Hematopoietic multipotent progenitor cell treated with erythropoietin and hydrocortisone succinate and interleukin-3 and kit ligand, for 17 days (in vitro differentiated cells): ENCODE results near the gene DOHH.
"Not testable (repeated sequence)": the region's sequence is repeated elsewhere in the genome, so short reads cannot be mapped to it uniquely, and the experiment has no call there.

ENCODE experiments used
- DNase-seq: peaks from one replicate; pipeline ENCODE4 v3.0.0-alpha.2; 2015; ENCODE audit warnings: low spot score

The DOHH gene

DNA sequence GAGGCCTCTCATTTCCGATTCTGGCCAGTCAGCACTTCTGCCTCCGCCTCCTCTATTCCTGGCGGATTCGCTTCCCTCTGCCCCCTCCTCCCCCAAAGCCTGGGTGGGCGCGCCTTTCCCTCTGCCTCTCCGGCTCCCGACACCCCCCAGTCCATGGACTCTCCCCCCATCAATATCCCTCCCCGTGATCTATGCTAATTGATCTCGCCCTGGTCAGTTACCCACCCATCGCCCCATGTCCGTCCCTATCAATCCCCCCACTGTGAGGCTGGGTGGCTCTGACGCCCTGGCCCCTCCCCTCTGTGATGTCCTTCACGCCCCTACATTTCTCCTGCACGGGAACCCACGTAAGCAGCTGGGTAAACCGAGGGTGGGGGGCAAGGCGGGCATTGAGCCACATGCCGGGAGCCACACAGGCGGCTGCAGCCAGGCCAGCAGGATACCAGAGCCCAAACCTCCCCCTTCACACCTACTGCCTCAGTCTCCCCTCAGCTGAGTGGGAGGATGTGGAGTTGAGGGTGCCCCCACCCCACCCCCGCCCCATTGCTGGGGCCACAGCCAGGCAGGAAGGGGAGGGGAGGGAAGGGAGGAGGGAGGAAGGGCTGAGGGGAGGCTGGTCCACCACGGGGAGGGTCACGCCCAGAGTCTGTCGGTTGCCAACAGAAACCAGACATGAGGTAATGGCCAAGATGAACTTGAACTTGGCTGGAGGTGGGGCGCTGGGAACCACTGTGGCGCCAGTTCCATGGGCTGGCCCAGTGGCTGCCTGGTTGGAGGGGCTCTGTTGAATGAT is 41.2 kb downstream of the DOHH start:
- no peak for DNase-seq

GRCh38 chr19:3458229-3459088 is 42.0 kb downstream of the DOHH start:
- no peak for DNase-seq

GRCh38 chr19:3457528-3458228 is 42.8 kb downstream of the DOHH start:
- DNase-seq, result no peak

- DNase-seq, result no peak
Measured at GRCh38 chr19:3456925-3457527, 43.4 kb downstream of the DOHH start.

GRCh38 chr19:3455960-3456601 is 44.4 kb downstream of the DOHH start:
- DNase-seq, result no peak

DNA sequence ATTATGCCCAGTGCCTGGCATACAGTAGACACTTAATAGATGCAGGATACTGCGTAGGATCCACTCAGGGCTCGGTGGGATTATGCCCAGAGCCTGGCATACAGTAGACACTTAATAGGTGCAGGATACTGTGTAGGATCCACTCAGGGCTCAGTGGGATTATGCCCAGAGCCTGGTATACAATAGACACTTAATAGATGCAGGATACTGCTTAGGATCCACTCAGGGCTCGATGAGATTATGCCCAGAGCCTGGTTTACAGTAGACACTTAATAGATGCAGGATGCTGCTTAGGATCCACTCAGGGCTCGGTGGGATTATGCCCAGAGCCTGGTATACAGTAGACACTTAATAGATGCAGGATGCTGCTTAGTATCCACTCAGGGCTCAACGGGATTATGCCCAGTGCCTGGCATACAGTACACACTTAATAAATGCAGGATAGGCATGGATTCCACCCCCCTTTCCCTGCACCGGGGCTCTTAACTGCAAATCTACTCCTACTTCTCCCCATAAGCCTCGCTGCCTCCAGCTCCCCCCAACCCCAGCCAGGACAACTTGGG is 45.0 kb downstream of the DOHH start:
- DNase-seq, result no peak

DNA sequence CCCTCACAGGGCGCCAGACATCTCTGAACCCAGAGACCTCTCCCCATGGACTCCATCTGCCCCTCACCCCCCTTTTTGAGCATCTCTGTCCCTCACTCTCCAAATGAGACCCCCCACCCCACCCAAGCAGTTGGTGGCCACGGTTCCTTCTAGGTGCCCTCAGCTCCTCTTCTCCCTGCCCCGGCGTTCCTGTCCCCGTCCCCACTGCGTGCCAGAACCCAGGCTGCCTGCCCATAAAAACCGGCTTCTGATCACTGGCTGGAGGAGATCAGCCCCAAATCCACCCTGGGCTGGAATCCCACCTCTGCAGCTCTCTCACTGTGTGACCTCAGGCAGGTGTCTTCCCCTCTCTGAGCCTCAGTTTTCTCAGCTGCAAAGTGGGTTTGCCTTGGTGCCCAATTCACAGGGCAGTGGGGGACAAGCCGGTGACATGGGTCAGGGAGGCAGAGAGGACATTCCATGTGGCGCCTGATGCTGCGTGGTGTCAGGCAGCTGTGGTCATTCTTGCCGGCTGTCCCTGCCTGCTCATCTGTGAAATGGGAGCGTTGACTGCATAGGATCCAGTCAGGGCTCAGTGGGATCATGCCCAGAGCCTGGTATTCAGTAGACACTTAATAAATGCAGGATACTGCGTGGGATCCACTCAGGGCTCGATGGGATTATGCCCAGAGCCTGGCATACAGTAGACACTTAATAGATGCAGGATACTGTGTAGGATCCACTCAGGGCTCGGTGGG is 45.6 kb downstream of the DOHH start:
- no peak for DNase-seq

- no peak for DNase-seq
Measured at GRCh38 chr19:3453840-3454239, 46.6 kb downstream of the DOHH start.

- not testable (repeated sequence) for DNase-seq
Measured at GRCh38 chr19:3452942-3453214, 47.6 kb downstream of the DOHH start.

DNA sequence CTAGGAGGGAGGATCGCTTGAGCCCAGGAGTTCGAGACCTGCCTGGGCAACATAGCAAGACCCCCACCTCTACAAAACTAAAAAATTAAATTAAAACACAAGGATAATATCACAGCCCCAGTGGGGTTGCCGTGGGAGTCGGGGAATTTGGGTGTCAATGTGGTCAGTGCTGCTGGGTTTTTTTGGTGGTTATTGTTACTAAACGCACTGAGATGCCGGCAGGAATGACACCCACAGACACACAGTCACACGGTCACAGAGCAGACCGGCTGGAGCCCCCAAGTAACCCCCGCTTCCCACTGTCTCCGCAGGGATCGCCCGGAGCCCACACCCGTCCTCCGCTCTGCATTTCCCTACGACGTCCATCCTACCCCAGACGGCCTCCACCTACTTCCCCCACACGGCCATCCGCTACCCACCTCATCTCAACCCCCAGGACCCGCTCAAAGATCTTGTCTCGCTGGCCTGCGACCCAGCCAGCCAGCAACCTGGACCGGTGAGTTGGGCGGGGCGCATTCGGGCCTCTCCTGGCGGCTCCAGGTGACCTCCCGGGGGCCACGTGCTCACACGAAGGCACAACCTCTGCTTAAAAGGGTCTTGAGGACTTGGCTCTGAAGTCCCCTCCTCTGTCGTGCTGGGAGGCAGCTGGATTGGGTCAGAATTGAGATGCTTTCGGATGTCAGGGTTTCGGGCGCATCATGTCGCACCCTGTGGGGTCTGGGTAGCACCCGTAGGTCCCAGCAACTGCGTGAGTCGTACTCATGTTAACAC is 48.1 kb downstream of the DOHH start:
- no peak for DNase-seq

DNA sequence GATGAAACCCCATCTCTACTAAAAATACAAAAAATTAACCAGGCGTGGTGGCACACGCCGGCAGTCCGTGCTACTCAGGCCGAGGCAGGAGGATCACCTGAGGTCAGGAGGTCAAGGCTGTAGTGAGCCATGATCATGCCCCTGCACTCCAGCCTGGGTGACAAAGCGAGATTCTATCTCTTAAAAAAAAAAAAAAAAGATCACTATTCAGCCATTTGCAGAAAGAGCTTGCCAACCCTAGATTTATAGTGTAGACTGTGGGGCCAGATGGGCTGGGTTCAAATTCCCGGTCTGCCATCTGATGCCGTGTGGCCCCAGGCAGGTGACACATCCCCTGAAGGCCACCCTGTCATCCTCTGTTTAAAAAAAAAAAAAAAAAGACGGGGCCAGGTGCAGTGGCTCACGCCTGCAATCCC is 49.0 kb downstream of the DOHH start:
- no peak for DNase-seq

GRCh38 chr19:3450796-3451411 is 49.6 kb downstream of the DOHH start:
- no peak for DNase-seq

DNA sequence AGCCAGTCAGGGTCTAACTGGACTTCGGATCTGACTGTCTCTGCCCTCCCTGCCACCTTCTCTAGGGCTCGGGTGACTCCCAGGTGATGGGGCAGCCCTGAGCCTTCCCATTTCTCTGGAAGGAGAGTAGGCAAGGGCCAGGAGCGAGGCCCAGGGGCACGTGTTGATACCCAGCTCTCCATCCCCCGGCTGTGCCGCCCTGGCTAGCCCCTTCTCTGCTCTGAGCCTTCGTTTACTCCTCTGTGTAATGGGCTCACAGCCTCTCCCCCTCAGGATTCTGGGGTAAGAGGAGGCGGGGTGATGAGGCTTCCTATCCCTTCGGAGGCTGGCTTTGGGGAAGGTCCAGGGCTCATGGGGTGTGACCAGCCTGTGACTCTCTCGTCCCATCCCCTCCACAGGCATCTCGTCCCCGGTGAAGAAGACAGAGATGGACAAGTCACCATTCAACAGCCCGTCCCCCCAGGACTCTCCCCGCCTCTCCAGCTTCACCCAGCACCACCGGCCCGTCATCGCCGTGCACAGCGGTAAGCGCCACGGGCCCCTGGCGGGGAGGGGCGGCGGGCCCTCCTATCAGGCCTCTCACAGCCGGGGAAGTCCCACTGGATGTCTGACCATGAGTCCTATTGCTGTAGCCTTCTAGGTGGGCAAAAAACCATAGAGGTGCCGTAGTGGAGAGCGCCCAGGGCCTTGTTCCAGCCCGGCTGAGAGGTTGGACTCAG is 51.7 kb downstream of the DOHH start:
- DNase-seq, result no peak

GRCh38 chr19:3446657-3447056 is 53.8 kb downstream of the DOHH start:
- DNase-seq, result not testable (repeated sequence)

DNA sequence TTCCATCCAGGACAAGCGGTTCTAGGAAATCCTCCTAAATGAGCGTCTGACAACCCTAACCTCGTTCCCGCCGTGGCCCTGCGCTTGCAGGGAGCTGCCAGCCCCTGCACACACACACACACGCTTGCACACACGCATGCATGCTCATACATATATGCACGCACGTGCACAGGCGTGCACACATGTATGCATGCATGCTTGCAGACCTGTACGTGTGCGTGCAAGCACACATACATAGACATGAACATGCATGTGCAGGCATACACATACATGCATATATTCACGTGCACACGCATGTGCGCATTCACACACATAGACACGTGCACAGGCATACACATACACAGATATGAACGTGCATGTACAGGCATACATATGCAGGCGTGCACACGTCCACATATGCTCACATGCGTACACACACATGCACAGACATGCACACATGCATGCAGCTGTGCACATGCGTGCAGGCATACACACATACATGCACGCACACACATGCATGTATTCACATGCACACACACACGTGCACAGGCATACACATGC is 55.7 kb downstream of the DOHH start:
- DNase-seq, result no peak

GRCh38 chr19:3443840-3444694 is 56.4 kb downstream of the DOHH start:
- DNase-seq, result no peak

DNA sequence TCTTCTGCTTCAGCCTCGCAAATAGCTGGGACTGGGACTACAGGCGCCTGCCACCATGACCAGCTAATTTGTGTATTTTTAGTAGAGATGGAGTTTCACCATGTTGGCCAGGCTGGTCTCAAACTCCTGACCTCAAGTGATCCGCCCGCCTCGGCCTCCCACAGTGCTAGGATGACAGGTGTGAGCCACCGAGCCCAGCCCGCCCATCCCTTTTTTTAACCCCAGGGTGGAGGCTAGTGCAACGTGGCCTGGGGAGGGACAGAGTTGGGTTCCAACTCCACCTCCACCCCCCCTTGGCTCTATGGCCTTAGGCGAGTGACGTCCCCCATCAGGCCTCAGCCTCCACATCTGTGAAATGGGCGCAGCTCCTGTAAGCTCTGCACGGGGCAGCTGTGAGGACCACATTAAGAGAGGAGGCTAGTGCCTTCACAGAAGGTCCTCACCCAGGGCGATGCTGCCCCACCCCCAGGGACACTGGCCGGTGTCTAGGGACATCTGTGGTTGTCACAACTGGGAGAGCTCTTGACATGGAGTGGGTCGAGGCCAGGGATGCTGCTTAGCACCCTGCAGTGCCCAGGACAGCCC is 57.9 kb downstream of the DOHH start:
- no peak for DNase-seq

DNA sequence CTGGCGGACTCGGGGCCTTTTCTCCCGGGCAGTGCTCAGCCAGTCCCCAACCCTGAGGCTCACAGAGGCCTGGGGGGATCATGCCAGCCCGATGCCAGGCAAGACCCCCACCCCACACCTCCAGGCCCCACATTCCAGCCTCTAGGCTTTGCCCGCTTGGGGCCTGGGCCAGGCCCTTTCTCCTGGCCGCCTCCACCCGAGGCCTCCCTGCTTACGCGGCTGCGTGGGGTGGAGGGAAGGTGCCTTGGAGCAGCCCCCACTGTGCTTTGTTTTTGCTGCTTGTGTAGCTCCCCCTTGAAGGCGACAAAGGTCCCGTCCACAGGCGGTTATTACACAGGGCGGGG is 58.5 kb downstream of the DOHH start:
- DNase-seq, result no peak
